H1 (cell line): ENCODE measurements around the gene LHFPL6. TPM values are rescaled to one million over a fixed set of nuclear protein-coding genes. Genes with fewer than 3 reads are reported as not detected.

ENCODE experiments used
- SIRT6 ChIP-seq: IDR thresholded peaks from one replicate; pipeline ENCODE4 v1.7.1; 2012; ENCODE audit warnings: low read length, inconsistent platforms
- polyA plus RNA-seq, 7 experiments: library from polyadenylated mRNA; depleted of rRNA in 3 of 7; stranded (reverse) in 5 of 7; unstranded in 2 of 7; fragments of >200 nt in 5 of 7; fragments of 200-250 nt in 2 of 7; gene quantifications; 1 replicate in 5 of 7; 2 replicates in 1 of 7; 4 replicates in 1 of 7; pipeline versions ENCODE4 v1.2.1 to v1.2.3, GENCODE V29; 2011 to 2013; ENCODE audit warnings: missing spikeins in 2 of 7, mixed read lengths in 2 of 7
- total RNA-seq: library from RNA; stranded (reverse); fragmentation: NEBNext Ultra II Directional; extraction: Animal tissue kit (Norgen Biotek cat#: 25700); gene quantifications from 2 replicates; pipeline ENCODE4 v1.2.1, GENCODE V29; 2021

Gene LHFPL6
- total and polyA plus RNA-seq, 2 of the 8 experiments (the other 6 are each of a cell fraction or from before 2014, with no cell fraction given): 7.6 to 17.0 TPM

DNA sequence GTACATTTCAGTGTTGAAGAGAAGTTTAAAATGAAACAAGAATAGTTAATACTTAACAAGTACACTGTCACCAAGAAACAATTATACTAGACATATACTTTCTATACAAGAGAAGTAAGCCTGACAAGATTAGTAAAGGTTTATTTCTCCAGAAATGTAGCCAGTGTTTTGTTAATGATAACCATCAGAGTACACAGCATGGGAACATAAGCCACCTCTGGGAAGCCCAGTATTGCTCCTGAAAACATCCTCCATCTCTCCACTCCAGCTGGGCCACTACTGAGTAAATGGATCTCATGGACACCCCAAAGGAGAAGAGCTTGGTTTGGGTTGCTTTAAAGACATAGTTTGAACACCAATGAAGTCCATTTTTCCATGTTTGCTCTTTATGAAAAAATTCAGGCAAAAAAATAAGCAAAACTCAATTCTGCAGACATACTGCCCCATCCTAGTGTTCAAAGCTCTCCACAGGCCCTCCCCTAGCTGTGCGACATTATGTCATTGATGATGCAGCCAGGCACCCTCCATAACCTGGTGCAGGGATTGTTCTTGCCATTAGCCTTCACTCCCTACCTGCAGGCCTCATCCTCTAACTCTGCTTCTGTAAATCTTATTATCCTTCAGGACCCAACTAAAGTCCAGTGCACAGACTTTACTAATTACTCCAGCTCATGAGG is 61.9 kb downstream of the LHFPL6 start (continued):
- no peak for TF ChIP-seq SIRT6
